SK-N-SH treated with all-trans-retinoic acid at 6 μM for 48 hours (cell line): ENCODE results near the gene KCNQ5.

ENCODE experiments used
- ATAC-seq: fragments of 200-7000 bp; cut with Tn5 transposase; 3 replicates; pipeline ENCODE4 v1.9.1; 2020; ENCODE audit warnings: mild to moderate bottlenecking, moderate library complexity
- ARNTL ChIP-seq: fragments of 450-650 bp; formaldehyde crosslinking; IDR thresholded peaks from 2 replicates; pipeline ENCODE4 v1.5.0; 2020; ENCODE audit warnings: low read depth, mild to moderate bottlenecking, moderate library complexity, borderline replicate concordance
- BACH2 ChIP-seq: fragments of 250-450 bp; sonication (Bioruptor Pico); IDR thresholded peaks from 2 replicates; pipeline ENCODE4 v1.9.0; 2021; ENCODE audit warnings: mild to moderate bottlenecking, borderline replicate concordance
- ESRRG ChIP-seq: fragments of 250-450 bp; sonication (Bioruptor Pico); IDR thresholded peaks from 2 replicates; pipeline ENCODE4 v1.6.1; 2021; ENCODE audit warnings: mild to moderate bottlenecking
- GLIS3 ChIP-seq: fragments of 250-450 bp; sonication (Bioruptor Pico); IDR thresholded peaks from 2 replicates; pipeline ENCODE4 v1.5.0; 2020; ENCODE audit warnings: mild to moderate bottlenecking, moderate library complexity
- ISL1 ChIP-seq: fragments of 250-450 bp; sonication (Bioruptor Pico); IDR thresholded peaks from 2 replicates; pipeline ENCODE4 v2.1.2; 2022; ENCODE audit warnings: mild to moderate bottlenecking, moderate library complexity
- OSR1 ChIP-seq: fragments of 250-450 bp; sonication (Bioruptor Pico); IDR thresholded peaks from 2 replicates; pipeline ENCODE4 v1.8.0; 2022; ENCODE audit warnings: moderate library complexity, mild to moderate bottlenecking, inconsistent platforms
- PPARA ChIP-seq: fragments of 250-450 bp; sonication (Bioruptor Pico); IDR thresholded peaks from 2 replicates; pipeline ENCODE4 v1.5.0; 2020; ENCODE audit warnings: mild to moderate bottlenecking, borderline replicate concordance
- RARB ChIP-seq: fragments of 250-450 bp; sonication (Bioruptor Pico); IDR thresholded peaks from 2 replicates; pipeline ENCODE4 v1.8.0; 2021; ENCODE audit warnings: mild to moderate bottlenecking, moderate library complexity
- SNAI2 ChIP-seq: fragments of 250-450 bp; sonication (Bioruptor Pico); IDR thresholded peaks from 2 replicates; pipeline ENCODE4 v1.5.0; 2020; ENCODE audit warnings: mild to moderate bottlenecking, moderate library complexity
- TOX ChIP-seq: fragments of 250-450 bp; sonication (Bioruptor Pico); IDR thresholded peaks from 2 replicates; pipeline ENCODE4 v1.8.0; 2021; ENCODE audit warnings: mild to moderate bottlenecking, moderate library complexity, borderline replicate concordance
- ZC3H10 ChIP-seq: fragments of 250-450 bp; sonication (Bioruptor Pico); IDR thresholded peaks from 2 replicates; pipeline ENCODE4 v1.5.1; 2021; ENCODE audit warnings: mild to moderate bottlenecking, moderate library complexity
- ZFP3 ChIP-seq: fragments of 250-450 bp; sonication (Bioruptor Pico); IDR thresholded peaks from 2 replicates; pipeline ENCODE4 v1.5.0; 2020; ENCODE audit warnings: mild to moderate bottlenecking, moderate library complexity
- ZFP30 ChIP-seq: fragments of 450-650 bp; formaldehyde crosslinking; IDR thresholded peaks from 2 replicates; pipeline ENCODE4 v1.5.0; 2022; ENCODE audit warnings: mild to moderate bottlenecking, moderate library complexity
- ZNF565 ChIP-seq: fragments of 450-650 bp; formaldehyde crosslinking; conservative IDR thresholded peaks from 2 replicates; pipeline ENCODE4 v1.5.0; 2020; ENCODE audit warnings: low read depth, mild to moderate bottlenecking, moderate library complexity
- ZNF8 ChIP-seq: fragments of 450-650 bp; formaldehyde crosslinking; IDR thresholded peaks from 2 replicates; pipeline ENCODE4 v1.5.0; 2020; ENCODE audit warnings: mild to moderate bottlenecking, moderate library complexity
- TF ChIP-seq, protein P1 (sequence below): fragments of 250-450 bp; sonication (Bioruptor Pico); IDR thresholded peaks from 2 replicates; pipeline ENCODE4 v1.5.0; 2020; ENCODE audit warnings: mild to moderate bottlenecking, moderate library complexity
- TF ChIP-seq, protein P2 (sequence below): fragments of 250-450 bp; sonication (Bioruptor Pico); IDR thresholded peaks from 2 replicates; pipeline ENCODE4 v1.5.1; 2020; ENCODE audit warnings: low read depth, mild to moderate bottlenecking, moderate library complexity
- TF ChIP-seq, protein P3 (sequence below): fragments of 250-450 bp; sonication (Bioruptor Pico); IDR thresholded peaks from 2 replicates; pipeline ENCODE4 v1.8.0; 2021; ENCODE audit warnings: low read depth, mild to moderate bottlenecking, moderate library complexity, borderline replicate concordance
- TF ChIP-seq, protein P4 (sequence below): fragments of 250-450 bp; sonication (Bioruptor Pico); IDR thresholded peaks from 2 replicates; pipeline ENCODE4 v1.8.0; 2020; ENCODE audit warnings: mild to moderate bottlenecking, moderate library complexity, borderline replicate concordance

Gene KCNQ5

DNA sequence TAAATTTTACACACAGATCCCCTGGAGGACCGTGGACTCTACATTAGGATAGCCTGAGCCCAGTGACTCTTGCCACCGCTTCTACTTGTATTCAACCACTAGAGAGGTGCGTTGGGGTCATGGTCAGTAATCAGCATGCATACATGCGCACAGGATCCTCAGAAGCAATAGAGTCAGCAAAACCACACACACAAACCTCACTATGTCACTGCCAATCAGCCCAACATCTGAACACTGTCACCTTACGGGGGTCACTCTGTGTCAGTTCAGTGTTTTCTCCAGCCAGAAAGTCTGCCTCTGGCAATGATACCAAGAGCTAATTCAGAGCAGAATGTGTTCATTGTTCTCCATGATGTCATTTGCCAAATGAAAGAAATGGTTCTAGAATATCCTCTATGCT is 378.1 kb downstream of the KCNQ5 start:
- TF ChIP-seq BACH2 (CRISPR knock-in tag) (no peak), ZC3H10 (CRISPR knock-in tag) (no peak), ZFP30 (CRISPR knock-in tag) (no peak)
- TF ChIP-seq, protein P1, sequence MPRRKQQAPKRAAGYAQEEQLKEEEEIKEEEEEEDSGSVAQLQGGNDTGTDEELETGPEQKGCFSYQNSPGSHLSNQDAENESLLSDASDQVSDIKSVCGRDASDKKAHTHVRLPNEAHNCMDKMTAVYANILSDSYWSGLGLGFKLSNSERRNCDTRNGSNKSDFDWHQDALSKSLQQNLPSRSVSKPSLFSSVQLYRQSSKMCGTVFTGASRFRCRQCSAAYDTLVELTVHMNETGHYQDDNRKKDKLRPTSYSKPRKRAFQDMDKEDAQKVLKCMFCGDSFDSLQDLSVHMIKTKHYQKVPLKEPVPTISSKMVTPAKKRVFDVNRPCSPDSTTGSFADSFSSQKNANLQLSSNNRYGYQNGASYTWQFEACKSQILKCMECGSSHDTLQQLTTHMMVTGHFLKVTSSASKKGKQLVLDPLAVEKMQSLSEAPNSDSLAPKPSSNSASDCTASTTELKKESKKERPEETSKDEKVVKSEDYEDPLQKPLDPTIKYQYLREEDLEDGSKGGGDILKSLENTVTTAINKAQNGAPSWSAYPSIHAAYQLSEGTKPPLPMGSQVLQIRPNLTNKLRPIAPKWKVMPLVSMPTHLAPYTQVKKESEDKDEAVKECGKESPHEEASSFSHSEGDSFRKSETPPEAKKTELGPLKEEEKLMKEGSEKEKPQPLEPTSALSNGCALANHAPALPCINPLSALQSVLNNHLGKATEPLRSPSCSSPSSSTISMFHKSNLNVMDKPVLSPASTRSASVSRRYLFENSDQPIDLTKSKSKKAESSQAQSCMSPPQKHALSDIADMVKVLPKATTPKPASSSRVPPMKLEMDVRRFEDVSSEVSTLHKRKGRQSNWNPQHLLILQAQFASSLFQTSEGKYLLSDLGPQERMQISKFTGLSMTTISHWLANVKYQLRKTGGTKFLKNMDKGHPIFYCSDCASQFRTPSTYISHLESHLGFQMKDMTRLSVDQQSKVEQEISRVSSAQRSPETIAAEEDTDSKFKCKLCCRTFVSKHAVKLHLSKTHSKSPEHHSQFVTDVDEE (CRISPR knock-in tag): no peak
- ATAC-seq: no peak

DNA sequence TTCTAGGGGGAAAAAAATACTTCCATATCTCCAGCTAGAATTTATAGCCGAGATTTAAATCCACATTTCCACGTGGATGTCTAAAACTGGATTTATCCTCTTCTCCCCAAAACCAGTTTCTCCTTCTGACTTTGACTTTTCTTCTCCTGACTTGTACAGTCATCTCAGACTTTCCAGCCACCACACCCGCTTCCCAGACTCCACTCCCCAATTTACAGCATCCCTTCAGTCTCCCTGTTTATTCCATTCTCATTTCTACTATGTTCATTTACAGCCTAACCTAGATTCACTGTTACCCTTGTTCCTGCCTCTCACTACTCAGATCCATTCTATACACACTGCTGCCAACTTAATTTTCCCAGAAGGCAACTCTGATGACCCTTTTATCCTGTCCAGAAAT is 378.6 kb downstream of the KCNQ5 start:
- ATAC-seq: no peak
- TF ChIP-seq ARNTL: no peak
- TF ChIP-seq, protein P2, sequence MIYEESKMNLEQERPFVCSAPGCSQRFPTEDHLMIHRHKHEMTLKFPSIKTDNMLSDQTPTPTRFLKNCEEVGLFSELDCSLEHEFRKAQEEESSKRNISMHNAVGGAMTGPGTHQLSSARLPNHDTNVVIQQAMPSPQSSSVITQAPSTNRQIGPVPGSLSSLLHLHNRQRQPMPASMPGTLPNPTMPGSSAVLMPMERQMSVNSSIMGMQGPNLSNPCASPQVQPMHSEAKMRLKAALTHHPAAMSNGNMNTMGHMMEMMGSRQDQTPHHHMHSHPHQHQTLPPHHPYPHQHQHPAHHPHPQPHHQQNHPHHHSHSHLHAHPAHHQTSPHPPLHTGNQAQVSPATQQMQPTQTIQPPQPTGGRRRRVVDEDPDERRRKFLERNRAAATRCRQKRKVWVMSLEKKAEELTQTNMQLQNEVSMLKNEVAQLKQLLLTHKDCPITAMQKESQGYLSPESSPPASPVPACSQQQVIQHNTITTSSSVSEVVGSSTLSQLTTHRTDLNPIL (CRISPR knock-in tag): no peak
- no peak for TF ChIP-seq ZC3H10 (CRISPR knock-in tag)
- TF ChIP-seq RARB (CRISPR knock-in tag): no peak
- no peak for TF ChIP-seq PPARA
- TF ChIP-seq, protein P3, sequence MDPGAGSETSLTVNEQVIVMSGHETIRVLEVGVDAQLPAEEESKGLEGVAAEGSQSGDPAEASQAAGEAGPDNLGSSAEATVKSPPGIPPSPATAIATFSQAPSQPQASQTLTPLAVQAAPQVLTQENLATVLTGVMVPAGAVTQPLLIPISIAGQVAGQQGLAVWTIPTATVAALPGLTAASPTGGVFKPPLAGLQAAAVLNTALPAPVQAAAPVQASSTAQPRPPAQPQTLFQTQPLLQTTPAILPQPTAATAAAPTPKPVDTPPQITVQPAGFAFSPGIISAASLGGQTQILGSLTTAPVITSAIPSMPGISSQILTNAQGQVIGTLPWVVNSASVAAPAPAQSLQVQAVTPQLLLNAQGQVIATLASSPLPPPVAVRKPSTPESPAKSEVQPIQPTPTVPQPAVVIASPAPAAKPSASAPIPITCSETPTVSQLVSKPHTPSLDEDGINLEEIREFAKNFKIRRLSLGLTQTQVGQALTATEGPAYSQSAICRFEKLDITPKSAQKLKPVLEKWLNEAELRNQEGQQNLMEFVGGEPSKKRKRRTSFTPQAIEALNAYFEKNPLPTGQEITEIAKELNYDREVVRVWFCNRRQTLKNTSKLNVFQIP (CRISPR knock-in tag): no peak
- no peak for TF ChIP-seq ZNF8 (CRISPR knock-in tag)
- TF ChIP-seq ESRRG (CRISPR knock-in tag): no peak
- no peak for TF ChIP-seq GLIS3 (CRISPR knock-in tag)
- no peak for TF ChIP-seq ISL1 (CRISPR knock-in tag)
- TF ChIP-seq ZFP3 (CRISPR knock-in tag): no peak
- TF ChIP-seq TOX (CRISPR knock-in tag): no peak
- TF ChIP-seq OSR1: no peak
- TF ChIP-seq, protein P4, sequence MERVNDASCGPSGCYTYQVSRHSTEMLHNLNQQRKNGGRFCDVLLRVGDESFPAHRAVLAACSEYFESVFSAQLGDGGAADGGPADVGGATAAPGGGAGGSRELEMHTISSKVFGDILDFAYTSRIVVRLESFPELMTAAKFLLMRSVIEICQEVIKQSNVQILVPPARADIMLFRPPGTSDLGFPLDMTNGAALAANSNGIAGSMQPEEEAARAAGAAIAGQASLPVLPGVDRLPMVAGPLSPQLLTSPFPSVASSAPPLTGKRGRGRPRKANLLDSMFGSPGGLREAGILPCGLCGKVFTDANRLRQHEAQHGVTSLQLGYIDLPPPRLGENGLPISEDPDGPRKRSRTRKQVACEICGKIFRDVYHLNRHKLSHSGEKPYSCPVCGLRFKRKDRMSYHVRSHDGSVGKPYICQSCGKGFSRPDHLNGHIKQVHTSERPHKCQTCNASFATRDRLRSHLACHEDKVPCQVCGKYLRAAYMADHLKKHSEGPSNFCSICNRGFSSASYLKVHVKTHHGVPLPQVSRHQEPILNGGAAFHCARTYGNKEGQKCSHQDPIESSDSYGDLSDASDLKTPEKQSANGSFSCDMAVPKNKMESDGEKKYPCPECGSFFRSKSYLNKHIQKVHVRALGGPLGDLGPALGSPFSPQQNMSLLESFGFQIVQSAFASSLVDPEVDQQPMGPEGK (CRISPR knock-in tag): no peak
- TF ChIP-seq SNAI2 (CRISPR knock-in tag): no peak
- TF ChIP-seq, protein P1 (CRISPR knock-in tag): no peak
- no peak for TF ChIP-seq ZNF565 (CRISPR knock-in tag)
- TF ChIP-seq BACH2 (CRISPR knock-in tag): no peak

DNA sequence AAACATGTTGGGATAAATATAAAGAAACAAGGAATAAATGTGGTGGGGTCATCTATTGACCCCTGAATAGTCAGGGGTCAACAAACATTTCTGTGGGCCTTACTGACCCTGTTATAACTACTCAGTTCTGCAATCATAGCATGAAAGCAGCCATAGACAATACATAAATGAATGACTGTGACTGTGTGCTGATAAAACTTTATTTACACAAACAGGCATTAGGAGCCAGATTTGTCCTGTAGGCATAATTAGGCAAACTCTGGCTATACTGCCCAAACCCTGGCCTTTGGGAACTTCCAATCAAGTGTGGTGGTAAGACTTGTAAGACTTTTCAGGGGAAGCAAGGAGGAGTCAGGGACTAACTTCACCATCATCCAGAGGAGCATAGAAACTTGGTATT is 380.7 kb downstream of the KCNQ5 start:
- TF ChIP-seq ISL1 (CRISPR knock-in tag) (no peak), ZFP30 (CRISPR knock-in tag) (no peak), TOX (CRISPR knock-in tag) (no peak), SNAI2 (CRISPR knock-in tag) (no peak)
- TF ChIP-seq, protein P1 (CRISPR knock-in tag): no peak
- no peak for ATAC-seq
